ENCODE results near the gene DSE.

GRCh38 chr6:116437656-116438055, 66.9 kb downstream of the DSE start:
- TF ChIP-seq, protein P1, sequence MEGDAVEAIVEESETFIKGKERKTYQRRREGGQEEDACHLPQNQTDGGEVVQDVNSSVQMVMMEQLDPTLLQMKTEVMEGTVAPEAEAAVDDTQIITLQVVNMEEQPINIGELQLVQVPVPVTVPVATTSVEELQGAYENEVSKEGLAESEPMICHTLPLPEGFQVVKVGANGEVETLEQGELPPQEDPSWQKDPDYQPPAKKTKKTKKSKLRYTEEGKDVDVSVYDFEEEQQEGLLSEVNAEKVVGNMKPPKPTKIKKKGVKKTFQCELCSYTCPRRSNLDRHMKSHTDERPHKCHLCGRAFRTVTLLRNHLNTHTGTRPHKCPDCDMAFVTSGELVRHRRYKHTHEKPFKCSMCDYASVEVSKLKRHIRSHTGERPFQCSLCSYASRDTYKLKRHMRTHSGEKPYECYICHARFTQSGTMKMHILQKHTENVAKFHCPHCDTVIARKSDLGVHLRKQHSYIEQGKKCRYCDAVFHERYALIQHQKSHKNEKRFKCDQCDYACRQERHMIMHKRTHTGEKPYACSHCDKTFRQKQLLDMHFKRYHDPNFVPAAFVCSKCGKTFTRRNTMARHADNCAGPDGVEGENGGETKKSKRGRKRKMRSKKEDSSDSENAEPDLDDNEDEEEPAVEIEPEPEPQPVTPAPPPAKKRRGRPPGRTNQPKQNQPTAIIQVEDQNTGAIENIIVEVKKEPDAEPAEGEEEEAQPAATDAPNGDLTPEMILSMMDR (IDR thresholded peaks at IDR 0.05; ENCODE audit: borderline replicate concordance, extremely low read depth, low read length, poor library complexity, severe bottlenecking) = no peak
- no peak for TF ChIP-seq EZH2 (IDR thresholded peaks at IDR 0.05; ENCODE audit: borderline replicate concordance, low read depth, low read length, severe bottlenecking)
